ENCODE measurements around the gene DNAI4. TPM values are rescaled to one million over a fixed set of nuclear protein-coding genes. Genes with fewer than 3 reads are reported as not detected.

Gene DNAI4
- total and polyA plus RNA-seq, 9 of the 15 experiments (the other 6 are each of a cell fraction or from before 2014, with no cell fraction given): 0.57 to 4.8 (median 2.6) TPM; not detected in 1

DNA sequence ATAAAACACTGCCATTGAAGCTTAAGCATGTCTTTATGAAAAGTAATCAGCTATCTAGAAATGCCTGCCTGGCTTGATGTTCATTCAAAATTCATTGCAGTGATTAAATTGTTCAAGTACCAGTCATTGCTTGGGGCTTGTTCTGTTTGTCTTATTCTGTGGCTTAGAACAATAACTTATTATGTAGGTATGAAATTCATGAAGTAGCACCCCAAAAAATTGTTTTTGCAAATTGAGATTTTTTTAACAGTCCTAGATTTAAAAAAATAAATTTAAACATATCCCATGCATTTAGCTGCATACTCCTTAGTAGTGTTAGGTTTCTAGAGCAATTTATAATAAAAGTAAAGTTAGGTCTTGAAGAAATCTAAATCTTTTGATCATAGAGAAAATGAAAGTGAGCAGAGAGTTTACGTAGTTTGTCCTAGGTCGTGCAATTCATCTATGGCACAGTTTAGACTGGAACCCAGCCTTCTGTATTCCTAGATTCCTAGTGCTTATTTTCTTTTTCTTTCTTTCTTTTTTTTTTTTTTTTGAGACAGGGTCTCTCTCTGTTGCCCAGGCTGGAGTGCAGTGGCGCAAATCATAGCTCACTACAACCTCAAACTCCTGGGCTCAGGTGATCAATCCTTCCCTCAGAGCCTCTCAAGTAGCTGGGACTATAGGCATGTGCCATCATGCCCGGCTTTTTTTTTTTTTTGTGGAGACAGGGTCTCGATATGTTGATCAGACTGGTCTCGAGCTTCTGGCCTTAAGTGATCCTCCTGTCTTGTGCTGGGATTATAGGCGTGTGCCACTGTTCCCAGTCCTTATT, 9.4 kb upstream of the DNAI4 start (continued):
- TF ChIP-seq, protein P1, sequence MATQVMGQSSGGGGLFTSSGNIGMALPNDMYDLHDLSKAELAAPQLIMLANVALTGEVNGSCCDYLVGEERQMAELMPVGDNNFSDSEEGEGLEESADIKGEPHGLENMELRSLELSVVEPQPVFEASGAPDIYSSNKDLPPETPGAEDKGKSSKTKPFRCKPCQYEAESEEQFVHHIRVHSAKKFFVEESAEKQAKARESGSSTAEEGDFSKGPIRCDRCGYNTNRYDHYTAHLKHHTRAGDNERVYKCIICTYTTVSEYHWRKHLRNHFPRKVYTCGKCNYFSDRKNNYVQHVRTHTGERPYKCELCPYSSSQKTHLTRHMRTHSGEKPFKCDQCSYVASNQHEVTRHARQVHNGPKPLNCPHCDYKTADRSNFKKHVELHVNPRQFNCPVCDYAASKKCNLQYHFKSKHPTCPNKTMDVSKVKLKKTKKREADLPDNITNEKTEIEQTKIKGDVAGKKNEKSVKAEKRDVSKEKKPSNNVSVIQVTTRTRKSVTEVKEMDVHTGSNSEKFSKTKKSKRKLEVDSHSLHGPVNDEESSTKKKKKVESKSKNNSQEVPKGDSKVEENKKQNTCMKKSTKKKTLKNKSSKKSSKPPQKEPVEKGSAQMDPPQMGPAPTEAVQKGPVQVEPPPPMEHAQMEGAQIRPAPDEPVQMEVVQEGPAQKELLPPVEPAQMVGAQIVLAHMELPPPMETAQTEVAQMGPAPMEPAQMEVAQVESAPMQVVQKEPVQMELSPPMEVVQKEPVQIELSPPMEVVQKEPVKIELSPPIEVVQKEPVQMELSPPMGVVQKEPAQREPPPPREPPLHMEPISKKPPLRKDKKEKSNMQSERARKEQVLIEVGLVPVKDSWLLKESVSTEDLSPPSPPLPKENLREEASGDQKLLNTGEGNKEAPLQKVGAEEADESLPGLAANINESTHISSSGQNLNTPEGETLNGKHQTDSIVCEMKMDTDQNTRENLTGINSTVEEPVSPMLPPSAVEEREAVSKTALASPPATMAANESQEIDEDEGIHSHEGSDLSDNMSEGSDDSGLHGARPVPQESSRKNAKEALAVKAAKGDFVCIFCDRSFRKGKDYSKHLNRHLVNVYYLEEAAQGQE (IDR thresholded peaks at IDR 0.05; ENCODE audit: borderline replicate concordance): no peak
- TF ChIP-seq, protein P1 (CRISPR knock-in tag; IDR thresholded peaks at IDR 0.05; ENCODE audit: low read depth): no peak
- no peak for TF ChIP-seq OTX1 (CRISPR knock-in tag; IDR thresholded peaks at IDR 0.05)
- TF ChIP-seq, protein P2, sequence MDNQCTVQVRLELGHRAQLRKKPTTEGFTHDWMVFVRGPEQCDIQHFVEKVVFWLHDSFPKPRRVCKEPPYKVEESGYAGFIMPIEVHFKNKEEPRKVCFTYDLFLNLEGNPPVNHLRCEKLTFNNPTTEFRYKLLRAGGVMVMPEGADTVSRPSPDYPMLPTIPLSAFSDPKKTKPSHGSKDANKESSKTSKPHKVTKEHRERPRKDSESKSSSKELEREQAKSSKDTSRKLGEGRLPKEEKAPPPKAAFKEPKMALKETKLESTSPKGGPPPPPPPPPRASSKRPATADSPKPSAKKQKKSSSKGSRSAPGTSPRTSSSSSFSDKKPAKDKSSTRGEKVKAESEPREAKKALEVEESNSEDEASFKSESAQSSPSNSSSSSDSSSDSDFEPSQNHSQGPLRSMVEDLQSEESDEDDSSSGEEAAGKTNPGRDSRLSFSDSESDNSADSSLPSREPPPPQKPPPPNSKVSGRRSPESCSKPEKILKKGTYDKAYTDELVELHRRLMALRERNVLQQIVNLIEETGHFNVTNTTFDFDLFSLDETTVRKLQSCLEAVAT (IDR thresholded peaks at IDR 0.05): peak in 1 of 2 experiments; percentile 75; a peak in 1 of 4 replicates
- TF ChIP-seq SNIP1 (IDR thresholded peaks at IDR 0.05; ENCODE audit: low read depth): no peak
- TF ChIP-seq ZNF695 (CRISPR knock-in tag; IDR thresholded peaks at IDR 0.05): no peak
- TF ChIP-seq, protein P3, sequence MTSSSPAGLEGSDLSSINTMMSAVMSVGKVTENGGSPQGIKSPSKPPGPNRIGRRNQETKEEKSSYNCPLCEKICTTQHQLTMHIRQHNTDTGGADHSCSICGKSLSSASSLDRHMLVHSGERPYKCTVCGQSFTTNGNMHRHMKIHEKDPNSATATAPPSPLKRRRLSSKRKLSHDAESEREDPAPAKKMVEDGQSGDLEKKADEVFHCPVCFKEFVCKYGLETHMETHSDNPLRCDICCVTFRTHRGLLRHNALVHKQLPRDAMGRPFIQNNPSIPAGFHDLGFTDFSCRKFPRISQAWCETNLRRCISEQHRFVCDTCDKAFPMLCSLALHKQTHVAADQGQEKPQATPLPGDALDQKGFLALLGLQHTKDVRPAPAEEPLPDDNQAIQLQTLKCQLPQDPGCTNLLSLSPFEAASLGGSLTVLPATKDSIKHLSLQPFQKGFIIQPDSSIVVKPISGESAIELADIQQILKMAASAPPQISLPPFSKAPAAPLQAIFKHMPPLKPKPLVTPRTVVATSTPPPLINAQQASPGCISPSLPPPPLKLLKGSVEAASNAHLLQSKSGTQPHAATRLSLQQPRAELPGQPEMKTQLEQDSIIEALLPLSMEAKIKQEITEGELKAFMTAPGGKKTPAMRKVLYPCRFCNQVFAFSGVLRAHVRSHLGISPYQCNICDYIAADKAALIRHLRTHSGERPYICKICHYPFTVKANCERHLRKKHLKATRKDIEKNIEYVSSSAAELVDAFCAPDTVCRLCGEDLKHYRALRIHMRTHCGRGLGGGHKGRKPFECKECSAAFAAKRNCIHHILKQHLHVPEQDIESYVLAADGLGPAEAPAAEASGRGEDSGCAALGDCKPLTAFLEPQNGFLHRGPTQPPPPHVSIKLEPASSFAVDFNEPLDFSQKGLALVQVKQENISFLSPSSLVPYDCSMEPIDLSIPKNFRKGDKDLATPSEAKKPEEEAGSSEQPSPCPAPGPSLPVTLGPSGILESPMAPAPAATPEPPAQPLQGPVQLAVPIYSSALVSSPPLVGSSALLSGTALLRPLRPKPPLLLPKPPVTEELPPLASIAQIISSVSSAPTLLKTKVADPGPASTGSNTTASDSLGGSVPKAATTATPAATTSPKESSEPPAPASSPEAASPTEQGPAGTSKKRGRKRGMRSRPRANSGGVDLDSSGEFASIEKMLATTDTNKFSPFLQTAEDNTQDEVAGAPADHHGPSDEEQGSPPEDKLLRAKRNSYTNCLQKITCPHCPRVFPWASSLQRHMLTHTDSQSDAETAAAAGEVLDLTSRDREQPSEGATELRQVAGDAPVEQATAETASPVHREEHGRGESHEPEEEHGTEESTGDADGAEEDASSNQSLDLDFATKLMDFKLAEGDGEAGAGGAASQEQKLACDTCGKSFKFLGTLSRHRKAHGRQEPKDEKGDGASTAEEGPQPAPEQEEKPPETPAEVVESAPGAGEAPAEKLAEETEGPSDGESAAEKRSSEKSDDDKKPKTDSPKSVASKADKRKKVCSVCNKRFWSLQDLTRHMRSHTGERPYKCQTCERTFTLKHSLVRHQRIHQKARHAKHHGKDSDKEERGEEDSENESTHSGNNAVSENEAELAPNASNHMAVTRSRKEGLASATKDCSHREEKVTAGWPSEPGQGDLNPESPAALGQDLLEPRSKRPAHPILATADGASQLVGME (CRISPR knock-in tag; IDR thresholded peaks at IDR 0.05): no peak
- TF ChIP-seq KDM1A (IDR thresholded peaks at IDR 0.05): no peak
- TF ChIP-seq CHD2 (IDR thresholded peaks at IDR 0.05; ENCODE audit: low read depth, low read length): no peak
- TF ChIP-seq U2AF2 (optimal IDR thresholded peaks at IDR 0.05; ENCODE audit: low read depth, low read length): no peak
- TF ChIP-seq RBBP5 (IDR thresholded peaks at IDR 0.05; ENCODE audit: borderline replicate concordance, insufficient read depth, low read length, poor library complexity, severe bottlenecking): peak; percentile 52
- TF ChIP-seq IRF2 (CRISPR knock-in tag; IDR thresholded peaks at IDR 0.05): no peak
